HG02798 (cell line): Measurements from ENCODE around the gene SNRNP35.
A peak's percentile ranks its signal among the peaks of the same experiment; 100 is the strongest.
"Not testable (repeated sequence)": the region's sequence is repeated elsewhere in the genome, so short reads cannot be mapped to it uniquely, and the experiment has no call there.

Source experiments
- ATAC-seq: cut with Tn5 transposase; IDR thresholded peaks from one replicate; pipeline ENCODE4 v1.9.1; 2021; ENCODE audit warnings: mild to moderate bottlenecking; ENCODE audit not compliant: unreplicated experiment, poor library complexity

SNRNP35 gene

GRCh38 chr12:123446333-123446713 is 11.6 kb upstream of the SNRNP35 start:
- ATAC-seq, result no peak

GRCh38 chr12:123449249-123449733 is 8.6 kb upstream of the SNRNP35 start:
- ATAC-seq, result no peak

DNA sequence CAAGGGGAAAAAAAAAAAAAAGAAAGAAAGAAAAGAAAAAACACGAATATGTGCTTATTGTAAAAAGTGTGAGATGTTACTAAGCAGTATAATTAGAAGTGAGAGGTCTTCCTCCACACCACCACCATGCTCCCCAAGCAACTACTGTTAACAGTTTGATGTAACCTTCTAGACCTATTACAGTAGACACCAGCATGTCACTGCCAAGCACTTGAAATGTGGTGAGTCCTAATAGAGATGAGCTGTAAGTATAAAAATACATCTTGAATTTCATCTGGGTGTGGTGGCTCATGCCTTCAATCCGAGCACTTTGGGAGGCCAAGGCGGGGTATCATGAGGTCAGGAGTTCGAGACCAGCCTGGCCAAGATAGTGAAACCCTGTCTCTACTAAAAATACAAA is 8.1 kb upstream of the SNRNP35 start:
- ATAC-seq, result no peak

DNA sequence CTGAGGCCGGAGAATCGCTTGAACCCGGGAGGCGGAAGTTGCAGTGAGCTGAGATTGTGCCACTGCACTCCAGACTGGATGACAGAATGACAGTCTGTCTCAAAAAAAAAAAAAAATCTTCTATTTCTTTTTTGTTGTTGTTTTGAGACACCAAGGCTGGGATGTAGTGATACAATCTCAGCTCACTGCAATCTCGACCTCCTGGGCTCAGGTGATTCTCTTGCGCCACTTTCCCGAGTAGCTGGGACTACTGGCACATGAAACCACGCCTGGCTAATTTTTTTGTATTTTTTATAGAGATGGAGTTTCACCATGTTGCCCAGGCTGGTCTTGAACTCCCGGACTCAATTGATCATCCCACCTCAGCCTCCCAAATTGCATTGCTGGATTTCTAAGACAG is 7.3 kb upstream of the SNRNP35 start:
- no peak for ATAC-seq

- not testable (repeated sequence) for ATAC-seq
These were observed 5.7 kb upstream of the SNRNP35 start for GRCh38 chr12:123452276-123452550.

- ATAC-seq, result no peak
These were observed 4.8 kb upstream of the SNRNP35 start for GRCh38 chr12:123453165-123453564.

DNA sequence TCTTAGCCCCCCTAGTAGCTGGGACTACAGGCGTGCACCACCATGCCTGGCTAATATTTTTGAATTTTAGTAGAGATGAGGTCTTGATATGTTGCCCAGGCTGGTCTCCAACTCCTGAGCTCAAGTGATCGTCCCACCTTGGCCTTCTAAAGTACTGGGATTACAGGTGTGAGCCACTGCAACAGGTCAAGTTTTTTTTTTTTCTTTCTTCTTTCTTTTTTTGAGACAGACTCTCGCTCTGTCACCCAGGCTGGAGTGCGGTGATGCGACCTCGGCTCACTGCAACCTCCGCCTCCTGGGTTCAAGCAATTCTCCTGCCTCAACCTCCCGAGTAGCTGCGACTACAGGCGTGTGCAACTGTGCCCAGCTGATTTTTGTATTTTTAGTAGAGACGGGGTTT is 5.2 kb downstream of the SNRNP35 start:
- ATAC-seq, result not testable (repeated sequence)

GRCh38 chr12:123465084-123465483 is 7.1 kb downstream of the SNRNP35 start:
- ATAC-seq, result no peak

DNA sequence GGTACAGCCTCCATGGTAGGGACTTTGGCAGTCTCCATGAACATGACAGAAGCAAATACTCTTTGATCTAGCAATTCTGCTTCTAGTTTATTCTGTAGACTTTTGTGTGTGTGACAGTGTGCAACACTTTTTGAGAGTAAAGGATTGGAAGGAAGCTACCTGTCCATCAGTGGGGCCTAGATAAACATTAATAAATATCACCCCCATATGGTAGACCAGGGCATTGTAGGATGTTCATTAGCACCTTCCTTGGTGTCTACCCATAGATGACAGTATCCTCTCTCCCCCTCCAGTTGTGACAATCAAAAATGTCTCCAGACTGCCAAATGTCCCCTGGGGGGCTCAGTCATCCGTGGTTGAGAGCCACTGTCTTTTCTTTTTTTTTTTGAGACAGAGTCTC is 10.8 kb downstream of the SNRNP35 start:
- peak; percentile 66 for ATAC-seq

DNA sequence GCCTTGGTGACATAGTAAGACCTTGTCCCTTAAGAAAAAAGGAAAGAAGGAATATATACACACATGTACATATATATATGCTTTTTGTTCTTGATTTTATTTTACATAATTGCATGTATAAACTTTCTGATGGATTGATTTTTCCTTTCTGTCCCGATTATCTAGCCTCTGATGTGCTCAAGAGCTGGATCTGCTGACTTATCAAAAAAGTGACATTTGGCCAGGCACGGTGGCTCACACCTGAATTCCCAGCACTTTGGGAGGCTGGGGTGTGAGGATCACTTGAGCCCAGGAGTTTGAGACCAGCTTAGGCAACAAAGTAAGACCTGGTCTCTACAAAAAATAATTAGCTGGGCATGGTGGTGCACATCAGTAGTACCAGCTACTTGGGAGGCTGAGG is 12.0 kb downstream of the SNRNP35 start:
- no peak for ATAC-seq

DNA sequence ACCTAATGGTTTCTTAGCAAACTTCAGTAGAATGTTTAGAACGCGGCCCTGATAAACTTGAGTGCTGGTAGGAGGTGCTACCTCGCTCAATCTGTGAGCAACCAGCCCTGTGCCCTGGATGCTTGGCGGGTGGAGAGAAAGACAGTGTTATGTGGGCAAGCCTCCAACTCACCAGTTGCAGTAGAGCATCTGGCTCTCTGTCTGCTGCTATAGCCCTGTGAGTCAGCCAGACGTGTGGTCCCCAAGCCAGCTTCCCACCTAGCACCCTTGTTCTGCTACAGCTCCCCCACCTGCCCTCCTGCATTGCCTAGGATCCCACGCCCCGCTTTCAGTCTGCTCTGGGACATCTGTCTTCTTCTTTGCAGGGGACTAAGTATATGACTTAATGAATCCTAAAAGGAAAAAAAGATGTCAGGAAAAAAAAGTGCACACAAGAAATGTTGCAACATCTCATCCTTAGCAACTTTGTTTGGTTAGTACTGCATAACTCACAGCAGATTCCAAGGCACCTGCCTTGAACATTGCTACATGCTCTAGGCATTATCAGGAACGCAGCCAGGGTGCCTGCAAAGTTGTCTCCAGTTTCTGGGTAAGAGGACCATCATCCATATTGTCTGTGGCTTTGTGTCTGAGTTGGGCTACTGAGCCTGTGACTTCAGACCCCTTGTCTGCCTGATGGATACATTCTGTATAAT is 13.6 kb downstream of the SNRNP35 start:
- ATAC-seq, result no peak

DNA sequence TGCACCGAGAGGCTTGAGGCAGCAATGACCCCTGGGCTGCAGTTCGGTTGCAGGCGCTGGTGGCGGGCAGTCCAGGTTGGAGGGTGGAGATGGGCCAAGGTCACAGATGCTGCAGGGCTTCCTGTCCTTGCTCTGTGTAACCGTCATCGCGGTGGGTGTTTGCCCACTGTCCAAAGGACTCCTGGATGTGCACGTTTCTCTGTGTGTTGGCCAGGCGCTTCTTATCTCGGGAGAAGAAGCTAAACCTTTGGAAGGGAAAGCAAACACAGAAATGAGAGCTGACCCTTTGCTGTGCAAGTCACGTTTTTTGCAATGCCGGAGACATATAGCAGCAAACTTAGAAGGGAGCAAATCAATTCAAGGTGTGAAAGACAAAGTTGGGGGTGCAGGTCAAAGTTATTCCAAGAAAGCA is 14.5 kb downstream of the SNRNP35 start:
- ATAC-seq, result no peak

GRCh38 chr12:123474485-123475245 is 16.7 kb downstream of the SNRNP35 start:
- ATAC-seq, result no peak

DNA sequence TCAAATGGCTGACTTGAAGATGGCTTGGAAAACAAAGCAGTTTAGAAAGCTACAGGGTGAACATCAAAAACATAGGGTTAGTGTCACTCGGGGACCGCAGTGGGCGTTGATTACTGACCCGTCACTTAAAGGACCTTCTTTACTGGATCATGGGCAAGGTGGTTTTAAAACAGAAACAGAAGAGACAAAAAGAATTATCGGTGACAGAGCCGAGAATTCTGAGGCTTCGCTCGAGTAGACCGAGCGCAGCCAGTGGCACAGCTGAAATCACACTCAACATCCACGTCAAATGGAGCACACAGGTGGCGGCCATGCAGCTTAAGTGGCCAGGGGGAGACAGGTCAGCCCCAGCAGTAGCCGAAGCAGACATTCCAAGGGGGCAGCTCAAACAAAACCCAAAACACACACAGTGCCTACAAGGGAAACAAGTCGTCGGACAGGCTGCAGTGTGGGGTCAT is 17.3 kb downstream of the SNRNP35 start:
- no peak for ATAC-seq

GRCh38 chr12:123478069-123478468 is 20.1 kb downstream of the SNRNP35 start:
- ATAC-seq, result no peak

DNA sequence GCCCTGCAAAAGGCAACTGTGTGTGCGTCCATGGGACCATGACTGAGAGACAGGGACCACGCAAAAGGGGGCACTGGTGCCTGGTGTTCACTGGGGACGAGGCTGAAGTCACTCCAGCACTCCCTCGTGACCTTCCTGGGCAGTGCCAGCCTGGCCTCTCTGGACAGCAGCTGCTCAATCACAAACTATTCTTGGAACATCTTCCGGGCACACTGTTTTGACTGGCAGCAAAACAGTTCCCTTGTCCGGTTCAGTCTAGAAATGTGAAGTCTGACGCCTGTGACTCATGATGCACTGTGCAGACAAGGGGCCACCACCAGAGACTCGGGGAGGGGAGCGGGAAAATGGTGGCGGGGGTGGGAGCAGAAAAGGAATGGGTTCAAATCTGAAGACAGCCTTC is 20.8 kb downstream of the SNRNP35 start:
- ATAC-seq, result no peak

GRCh38 chr12:123479442-123480180 is 21.7 kb downstream of the SNRNP35 start:
- no peak for ATAC-seq

GRCh38 chr12:123481251-123481650 is 23.3 kb downstream of the SNRNP35 start:
- not testable (repeated sequence) for ATAC-seq

DNA sequence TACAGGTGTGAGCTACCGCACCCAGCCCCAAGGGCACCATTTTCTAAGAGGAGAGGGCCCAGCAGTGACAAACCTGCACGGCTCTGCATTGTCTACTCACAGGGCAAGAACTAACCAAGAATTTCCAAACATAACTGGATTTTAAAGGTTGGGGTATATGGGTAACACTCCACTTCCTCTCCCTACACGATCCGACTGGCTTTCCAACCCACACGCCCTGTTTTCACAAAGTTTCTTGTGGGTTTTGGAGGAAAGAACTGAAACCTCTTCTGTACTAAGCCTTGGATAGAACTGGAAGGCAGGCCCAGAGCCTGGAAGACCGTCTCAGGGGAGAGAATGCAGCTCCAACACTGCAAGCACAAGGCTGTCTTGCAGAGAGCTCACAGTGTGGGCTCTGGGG is 24.9 kb downstream of the SNRNP35 start:
- ATAC-seq, result no peak

GRCh38 chr12:123483602-123484248 is 25.8 kb downstream of the SNRNP35 start:
- no peak for ATAC-seq

DNA sequence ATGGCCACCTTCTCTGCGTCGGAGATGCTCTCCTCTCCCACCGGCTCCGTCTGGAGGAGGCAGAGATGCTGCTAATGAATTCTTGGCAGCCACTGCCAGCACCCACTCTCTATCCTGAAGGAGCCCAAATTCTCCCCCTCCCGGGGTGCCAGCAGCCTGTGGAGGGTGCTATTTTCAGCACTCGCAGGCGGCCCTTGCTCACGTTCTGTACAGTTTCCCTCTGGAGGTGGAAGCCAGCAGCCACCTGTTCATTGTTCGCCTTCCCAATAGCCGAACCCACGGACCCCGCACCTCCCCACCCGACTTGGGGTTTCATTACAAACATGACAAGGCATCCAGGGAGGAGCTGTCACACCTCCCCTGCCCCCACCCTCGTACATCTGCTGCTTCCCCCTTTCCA is 27.8 kb downstream of the SNRNP35 start:
- ATAC-seq, result no peak
